ENCODE data around the gene FNIP2.

GRCh38 chr4:158933236-158933635 lies 164.4 kb downstream of the FNIP2 start:
- no peak for TF ChIP-seq EZH2 (IDR thresholded peaks at IDR 0.05; ENCODE audit: borderline replicate concordance, low read depth, low read length, severe bottlenecking)
- TF ChIP-seq, protein P1, sequence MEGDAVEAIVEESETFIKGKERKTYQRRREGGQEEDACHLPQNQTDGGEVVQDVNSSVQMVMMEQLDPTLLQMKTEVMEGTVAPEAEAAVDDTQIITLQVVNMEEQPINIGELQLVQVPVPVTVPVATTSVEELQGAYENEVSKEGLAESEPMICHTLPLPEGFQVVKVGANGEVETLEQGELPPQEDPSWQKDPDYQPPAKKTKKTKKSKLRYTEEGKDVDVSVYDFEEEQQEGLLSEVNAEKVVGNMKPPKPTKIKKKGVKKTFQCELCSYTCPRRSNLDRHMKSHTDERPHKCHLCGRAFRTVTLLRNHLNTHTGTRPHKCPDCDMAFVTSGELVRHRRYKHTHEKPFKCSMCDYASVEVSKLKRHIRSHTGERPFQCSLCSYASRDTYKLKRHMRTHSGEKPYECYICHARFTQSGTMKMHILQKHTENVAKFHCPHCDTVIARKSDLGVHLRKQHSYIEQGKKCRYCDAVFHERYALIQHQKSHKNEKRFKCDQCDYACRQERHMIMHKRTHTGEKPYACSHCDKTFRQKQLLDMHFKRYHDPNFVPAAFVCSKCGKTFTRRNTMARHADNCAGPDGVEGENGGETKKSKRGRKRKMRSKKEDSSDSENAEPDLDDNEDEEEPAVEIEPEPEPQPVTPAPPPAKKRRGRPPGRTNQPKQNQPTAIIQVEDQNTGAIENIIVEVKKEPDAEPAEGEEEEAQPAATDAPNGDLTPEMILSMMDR (IDR thresholded peaks at IDR 0.05; ENCODE audit: borderline replicate concordance, extremely low read depth, low read length, poor library complexity, severe bottlenecking): no peak
